HepG2 (cell line): ENCODE measurements around the gene TAF6. TPM values are rescaled to one million over a fixed set of nuclear protein-coding genes. Genes with fewer than 3 reads are reported as not detected.

ENCODE experiments used
- ATAC-seq: fragments of 200-7000 bp; cut with Tn5 transposase; 3 replicates; pipeline ENCODE4 v1.9.1; 2020; ENCODE audit warnings: mild to moderate bottlenecking, moderate library complexity
- BruUV-seq: library from RNA; stranded (reverse); fragments of 400-500 nt; replicated peaks from 2 replicates; lab custom pipeline; 2021; lab: Mats Ljungman, UMichigan
- CTCF ChIA-PET: fragments of 300-600 bp; formaldehyde crosslinking; extraction: SDS; loops from one replicate; lab custom pipeline; 2021; ENCODE audit warnings: low total read pairs, inconsistent platforms, low intra/inter-chr PET ratio; lab: Yijun Ruan, JAX
- POLR2A ChIA-PET: fragments of 350-600 bp; sonication (Branson Sonifier 250); formaldehyde crosslinking; loops from one replicate; lab custom pipeline; 2020; ENCODE audit warnings: antibody characterized with exemption, inconsistent platforms; lab: Yijun Ruan, JAX
- DNase-seq: peaks from one replicate; pipeline ENCODE4 v3.0.0-alpha.2; 2015; ENCODE audit warnings: low spot score
- FAIRE-seq: peaks from 3 replicates; lab custom pipeline; 2011; peaks lifted over from hg19 to GRCh38; lab: Jason Lieb, UNC
- H2AFZ ChIP-seq: one replicate; pipeline ENCODE4 v1.6.1; 2011; ENCODE audit warnings: low read length, inconsistent platforms
- H3K27ac ChIP-seq: fragments of 300-600 bp; 3 replicates; pipeline ENCODE4 v1.8.0; 2011; ENCODE audit warnings: mixed run types, mild to moderate bottlenecking, mixed read lengths, low read length, inconsistent platforms; ENCODE audit not compliant: insufficient read depth; ENCODE audit errors: extremely low read length
- H3K27me3 ChIP-seq, 2 experiments: fragments of 200-600 bp in 1 of 2; 2 replicates in 1 of 2; 3 replicates in 1 of 2; pipeline versions ENCODE4 v1.6.0 to v1.8.0; 2011; ENCODE audit warnings: low read length in 2 of 2, mild to moderate bottlenecking in 2 of 2, moderate library complexity in 2 of 2, inconsistent platforms in 1 of 2; ENCODE audit not compliant: insufficient read depth in 2 of 2, control insufficient read depth in 1 of 2
- H3K36me3 ChIP-seq, 2 experiments: fragments of 200-600 bp in 1 of 2; replicated peaks in 1 of 2; 2 replicates in 1 of 2; 3 replicates in 1 of 2; pipeline versions ENCODE4 v1.5.1 to v1.8.0; 2011; ENCODE audit warnings: low read length in 2 of 2, inconsistent platforms in 1 of 2; ENCODE audit not compliant: insufficient read depth in 2 of 2, control insufficient read depth in 1 of 2
- H3K4me1 ChIP-seq: 2 replicates; pipeline ENCODE4 v1.5.1; 2012; ENCODE audit warnings: low read length, inconsistent platforms; ENCODE audit not compliant: insufficient read depth
- H3K4me2 ChIP-seq: 2 replicates; pipeline ENCODE4 v1.6.0; 2011; ENCODE audit warnings: low read depth, low read length, inconsistent platforms
- H3K4me3 ChIP-seq, 3 experiments: fragments of 200-600 bp in 1 of 3; sonication (generic), shearing (Covaris generic) in 1 of 3; replicated peaks in 1 of 3; 2 replicates each; pipeline ENCODE4 v1.5.1; 2011 to 2016; ENCODE audit warnings: low read length in 3 of 3, inconsistent platforms in 2 of 3, low read depth in 2 of 3, mild to moderate bottlenecking in 2 of 3, control low read depth in 1 of 3, mixed read lengths in 1 of 3; ENCODE audit not compliant: insufficient read depth in 1 of 3
- H3K79me2 ChIP-seq: one replicate; pipeline ENCODE4 v1.6.1; 2011; ENCODE audit warnings: low read length, inconsistent platforms; ENCODE audit not compliant: insufficient read depth
- H3K9ac ChIP-seq: 2 replicates; pipeline ENCODE4 v1.6.0; 2011; ENCODE audit warnings: mild to moderate bottlenecking, low read depth, low read length, inconsistent platforms; ENCODE audit not compliant: insufficient read depth
- H3K9me3 ChIP-seq: 2 replicates; pipeline ENCODE4 v1.5.1; 2012; ENCODE audit warnings: mild to moderate bottlenecking, low read length
- H4K20me1 ChIP-seq: 2 replicates; pipeline ENCODE4 v1.6.0; 2011; ENCODE audit warnings: inconsistent platforms, mild to moderate bottlenecking, low read length, moderate library complexity; ENCODE audit not compliant: insufficient read depth
- BCL6 ChIP-seq: IDR thresholded peaks from 2 replicates; pipeline ENCODE4 v1.6.1; 2016; ENCODE audit warnings: missing genetic modification reagents, missing compliant biosample characterization
- CBX2 ChIP-seq, 2 experiments: fragments of 200-600 bp in 1 of 2; sonication (generic); formaldehyde crosslinking in 1 of 2; IDR thresholded peaks; 2 replicates each; pipeline versions ENCODE4 v1.7.0 to v1.8.1; 2018 to 2022; ENCODE audit warnings: low read depth in 2 of 2, low read length in 1 of 2, mild to moderate bottlenecking in 1 of 2, missing genetic modification reagents in 1 of 2
- FOXK2 ChIP-seq: fragments of 450-650 bp; IDR thresholded peaks from 2 replicates; pipeline ENCODE4 v1.6.1; 2016
- HIC2 ChIP-seq: sonication (generic); formaldehyde crosslinking; IDR thresholded peaks from 2 replicates; pipeline ENCODE4 v1.9.0; 2022; ENCODE audit warnings: low read depth, missing genetic modification reagents
- HOMEZ ChIP-seq: IDR thresholded peaks from 2 replicates; pipeline ENCODE4 v1.6.1; 2016; ENCODE audit warnings: low read depth
- KLF11 ChIP-seq: IDR thresholded peaks from 2 replicates; pipeline ENCODE4 v1.6.1; 2016; ENCODE audit warnings: missing compliant biosample characterization
- MXI1 ChIP-seq: IDR thresholded peaks from 3 replicates; pipeline ENCODE4 v1.6.1; 2012; ENCODE audit warnings: low read depth, low read length, inconsistent platforms, borderline replicate concordance
- NCOA2 ChIP-seq: sonication (generic); formaldehyde crosslinking; IDR thresholded peaks from 2 replicates; pipeline ENCODE4 v1.8.0; 2022; ENCODE audit warnings: inconsistent platforms
- POLR2AphosphoS5 ChIP-seq: IDR thresholded peaks from 2 replicates; pipeline ENCODE4 v1.6.1; 2012; ENCODE audit warnings: low read depth, low read length
- POLR2G ChIP-seq: fragments of 200-400 bp; formaldehyde crosslinking; IDR thresholded peaks from 2 replicates; pipeline ENCODE4 v1.6.1; 2018; ENCODE audit warnings: mild to moderate bottlenecking, low read depth, low read length, moderate library complexity
- SAP130 ChIP-seq: IDR thresholded peaks from 2 replicates; pipeline ENCODE4 v1.6.1; 2016; ENCODE audit warnings: low read depth
- ZBTB43 ChIP-seq: sonication (generic); formaldehyde crosslinking; conservative IDR thresholded peaks from 2 replicates; pipeline ENCODE4 v1.4.0; 2020; ENCODE audit warnings: missing genetic modification reagents
- ZFP36L2 ChIP-seq: sonication (generic); formaldehyde crosslinking; IDR thresholded peaks from 2 replicates; pipeline ENCODE4 v1.4.0; 2020; ENCODE audit warnings: missing genetic modification reagents
- ZNF124 ChIP-seq: sonication (generic); formaldehyde crosslinking; IDR thresholded peaks from 2 replicates; pipeline ENCODE4 v1.4.0; 2020; ENCODE audit warnings: missing genetic modification reagents
- ZNF503 ChIP-seq: sonication (generic); formaldehyde crosslinking; IDR thresholded peaks from 2 replicates; pipeline ENCODE4 v1.4.0; 2020; ENCODE audit warnings: missing genetic modification reagents
- ZNF616 ChIP-seq: sonication (generic); formaldehyde crosslinking; IDR thresholded peaks from 2 replicates; pipeline ENCODE4 v1.5.0; 2020; ENCODE audit warnings: low read depth, mild to moderate bottlenecking, missing genetic modification reagents
- ZNF619 ChIP-seq: sonication (generic); formaldehyde crosslinking; IDR thresholded peaks from 2 replicates; pipeline ENCODE4 v1.4.0; 2020; ENCODE audit warnings: mild to moderate bottlenecking, missing genetic modification reagents
- ZNF652 ChIP-seq: IDR thresholded peaks from 2 replicates; pipeline ENCODE4 v1.6.1; 2016; ENCODE audit warnings: low read depth, borderline replicate concordance
- ZNF674 ChIP-seq: sonication (generic); formaldehyde crosslinking; IDR thresholded peaks from 2 replicates; pipeline ENCODE4 v1.5.0; 2020; ENCODE audit warnings: low read depth, mild to moderate bottlenecking, missing genetic modification reagents
- WGBS: methylation state at CpG from one replicate; pipeline ENCODE4 v1.1.6; 2017; ENCODE audit warnings: low lambda C conversion rate; 5-methylcytosine and 5-hydroxymethylcytosine counted together
- in situ Hi-C: cut with HindIII; loops from 2 replicates; pipeline ENCODE4 v1.10.0; 2017; ENCODE audit warnings: low pct_unique_long_range_greater_than_20kb; ENCODE audit not compliant: extremely low pct_ligation_motif_present
- intact Hi-C: fragments of 100-400 bp; cut with micrococcal nuclease; formaldehyde crosslinking; loops from one replicate; pipeline ENCODE4 v1.10.0; 2022; ENCODE audit not compliant: unreplicated experiment
- polyA plus RNA-seq, 8 experiments: library from polyadenylated mRNA; depleted of rRNA in 3 of 8; stranded (reverse) in 7 of 8; unstranded in 1 of 8; fragments of >200 nt; fragmentation: Illumina TruSeq in 4 of 8; extraction: Trizol in 4 of 8; gene quantifications; 2 replicates each; pipeline versions ENCODE4 v1.2.1 to v1.2.3, GENCODE V29; 2011 to 2016; ENCODE audit warnings: low read depth in 4 of 8, missing spikeins in 1 of 8, mixed read lengths in 1 of 8; ENCODE audit not compliant: insufficient read depth in 1 of 8
- total RNA-seq, 5 experiments: library from RNA; depleted of rRNA; stranded (reverse); fragments of >200 nt; fragmentation: Illumina TruSeq; extraction: Trizol; gene quantifications; 2 replicates each; pipeline ENCODE4 v1.2.3, GENCODE V29; 2016; ENCODE audit warnings: low read depth in 1 of 5

Gene TAF6
- total and polyA plus RNA-seq, 2 of the 13 experiments (the other 11 are each of a cell fraction or from before 2014, with no cell fraction given), result 12.9 to 18.8 TPM

- 8% methylated on average over 7 of the region's 7 CpGs for WGBS
- no peaks in the 10 kb centered on the region for H3K9me3 ChIP-seq
- peak overlapping the region; percentile 97 for H3K4me2 ChIP-seq
- peak overlapping the region; percentile 96 for H3K27ac ChIP-seq
- CTCF ChIA-PET, result no interaction called here
- DNase-seq, result peak; percentile 96
- H3K36me3 ChIP-seq, result peaks cover 15 to 36% of the 10 kb centered on the region in 2 experiments
- BruUV-seq, result no TSS peak
- peak overlapping the region; percentile 91 to 99 (median 92); a peak in 5 of 6 replicates for H3K4me3 ChIP-seq
- ATAC-seq, result peak; percentile 73
- H3K9ac ChIP-seq, result peak overlapping the region; percentile 99
- no peak overlapping the region for H2AFZ ChIP-seq
- FAIRE-seq, result peak; percentile 97
- POLR2A ChIA-PET, result interaction anchor here (0.9 to 2.3 kb wide), 14 partner anchors 10 to 160 kb away, joined by 3 to 13 read pairs (median 4); partner anchors contain the start of genes AP4M1, GJC3, MBLAC1 and MCM7
- H4K20me1 ChIP-seq, result peaks cover 36% of the 10 kb centered on the region
- peaks cover 49% of the 10 kb centered on the region for H3K4me1 ChIP-seq
- H3K27me3 ChIP-seq, result no peaks in the 10 kb centered on the region; a peak in 1 of 5 replicates
- in situ Hi-C loops (no loop called here), intact Hi-C loops (no loop called here)
- peaks cover 63% of the 10 kb centered on the region for H3K79me2 ChIP-seq
- 0 out of 2 replicates have a peak, but pooled peaks have one; percentile 34 for TF ChIP-seq KLF11 (CRISPR knock-in tag)
- peak; percentile 40 for TF ChIP-seq HIC2
- peak; percentile 99 for TF ChIP-seq BCL6 (CRISPR knock-in tag)
- TF ChIP-seq ZNF124 (CRISPR knock-in tag), result no peak
- no peak for TF ChIP-seq MXI1
- TF ChIP-seq ZNF652 (CRISPR knock-in tag), result peak; percentile 35; the same call in 1 of the 2 replicates
- TF ChIP-seq ZNF616 (CRISPR knock-in tag), result no peak
- no peak for TF ChIP-seq CBX2 (IDR thresholded peaks at IDR 0.05; ENCODE audit: low read depth, low read length)
- TF ChIP-seq CBX2 (CRISPR knock-in tag; IDR thresholded peaks at IDR 0.05; ENCODE audit: low read depth), result no peak
- TF ChIP-seq NCOA2 (CRISPR knock-in tag), result peak; percentile 67
- peak; percentile 94 for TF ChIP-seq FOXK2
- peak; percentile 47; the same call in 1 of the 2 replicates for TF ChIP-seq ZNF503 (CRISPR knock-in tag)
- peak; percentile 63; the same call in 1 of the 2 replicates for TF ChIP-seq HOMEZ (CRISPR knock-in tag)
- peak; percentile 93 for TF ChIP-seq SAP130 (CRISPR knock-in tag)
- TF ChIP-seq POLR2AphosphoS5, result peak; percentile 31; the same call in 1 of the 2 replicates
- TF ChIP-seq ZFP36L2 (CRISPR knock-in tag), result no peak
- 0 out of 2 replicates have a peak, but pooled peaks have one; percentile 22 for TF ChIP-seq ZBTB43 (CRISPR knock-in tag)
- peak; percentile 81 for TF ChIP-seq POLR2G
- TF ChIP-seq ZNF674 (CRISPR knock-in tag), result no peak
- no peak for TF ChIP-seq ZNF619 (CRISPR knock-in tag)
Measured at GRCh38 chr7:100079024-100079560, 40.1 kb downstream of the TAF6 start.
